Neural cell (in vitro differentiated cells): ENCODE measurements around the gene GDF9. TPM values are rescaled to one million over a fixed set of nuclear protein-coding genes. Genes with fewer than 3 reads are reported as not detected.

ENCODE experiments used
- H2AFZ ChIP-seq: fragments of 200-600, 300-800 bp; sonication (generic), shearing (Covaris generic); 2 replicates; pipeline ENCODE4 v1.6.0; 2014; ENCODE audit warnings: low read depth, mild to moderate bottlenecking, antibody characterized with exemption, low read length, moderate library complexity
- H3F3A ChIP-seq: fragments of 200-600 bp; shearing (Covaris generic); 2 replicates; pipeline ENCODE4 v1.6.1; 2016; ENCODE audit warnings: mild to moderate bottlenecking, moderate library complexity, mixed read lengths, antibody characterized with exemption, low read length; ENCODE audit not compliant: insufficient read depth, poor library complexity, severe bottlenecking
- H3K27ac ChIP-seq: fragments of 200-600, 300-800 bp; sonication (generic), shearing (Covaris generic); 2 replicates; pipeline ENCODE4 v1.5.1; 2014; ENCODE audit warnings: mild to moderate bottlenecking, low read length, moderate library complexity
- H3K27me3 ChIP-seq: fragments of 300-800, 200-600 bp; sonication (generic), shearing (Covaris generic); 2 replicates; pipeline ENCODE4 v1.6.0; 2014; ENCODE audit warnings: mild to moderate bottlenecking, low read depth, low read length, moderate library complexity; ENCODE audit not compliant: insufficient read depth
- H3K36me3 ChIP-seq: fragments of 300-800, 200-600 bp; sonication (generic), shearing (Covaris generic); 2 replicates; pipeline ENCODE4 v1.5.1; 2014; ENCODE audit warnings: mild to moderate bottlenecking, antibody characterized with exemption, low read length, moderate library complexity; ENCODE audit not compliant: insufficient read depth
- H3K4me2 ChIP-seq: fragments of 300-800, 200-600 bp; sonication (generic), shearing (Covaris generic); 2 replicates; pipeline ENCODE4 v1.6.0; 2014; ENCODE audit warnings: mild to moderate bottlenecking, low read length
- H3K4me3 ChIP-seq: fragments of 300-800, 200-600 bp; sonication (generic), shearing (Covaris generic); 2 replicates; pipeline ENCODE4 v1.5.1; 2014; ENCODE audit warnings: mild to moderate bottlenecking, low read length, moderate library complexity
- H3K79me2 ChIP-seq: fragments of 200-600 bp; shearing (Covaris generic); replicated peaks from 2 replicates; pipeline ENCODE4 v1.6.0; 2014; ENCODE audit warnings: mild to moderate bottlenecking, low read length, moderate library complexity; ENCODE audit not compliant: insufficient read depth
- H3K9ac ChIP-seq: fragments of 300-800, 200-600 bp; sonication (generic), shearing (Covaris generic); 2 replicates; pipeline ENCODE4 v1.6.1; 2016; ENCODE audit warnings: mild to moderate bottlenecking, low read length, mixed read lengths
- H3K9me2 ChIP-seq: fragments of 200-600 bp; shearing (Covaris generic); 2 replicates; pipeline ENCODE4 v1.6.1; 2016; ENCODE audit warnings: mild to moderate bottlenecking, low read length, mixed read lengths; ENCODE audit not compliant: insufficient read depth
- H3K9me3 ChIP-seq: fragments of 200-600, 300-800 bp; sonication (generic), shearing (Covaris generic); 2 replicates; pipeline ENCODE4 v1.6.1; 2016; ENCODE audit warnings: mild to moderate bottlenecking, mixed run types, low read length, moderate library complexity, mixed read lengths
- H4K20me1 ChIP-seq: fragments of 200-600 bp; shearing (Covaris generic); 2 replicates; pipeline ENCODE4 v1.6.1; 2016; ENCODE audit warnings: mild to moderate bottlenecking, mixed run types; ENCODE audit not compliant: insufficient read depth
- EP300 ChIP-seq: fragments of 450-650 bp; conservative IDR thresholded peaks from 2 replicates; pipeline ENCODE4 v1.6.1; 2014; ENCODE audit warnings: antibody characterized with exemption, mild to moderate bottlenecking, moderate library complexity; ENCODE audit not compliant: poor library complexity, severe bottlenecking
- EZH2 ChIP-seq: fragments of 200-600, 300-800 bp; shearing (Covaris generic), sonication (generic); IDR thresholded peaks from 2 replicates; pipeline ENCODE4 v1.6.1; 2014; ENCODE audit warnings: antibody characterized with exemption, low read length, borderline replicate concordance, mild to moderate bottlenecking; ENCODE audit not compliant: insufficient read depth, poor library complexity, severe bottlenecking
- MXI1 ChIP-seq: fragments of 450-650 bp; conservative IDR thresholded peaks from 2 replicates; pipeline ENCODE4 v1.6.1; 2014; ENCODE audit warnings: antibody characterized with exemption, mild to moderate bottlenecking; ENCODE audit not compliant: poor library complexity, severe bottlenecking
- POLR2AphosphoS5 ChIP-seq: IDR thresholded peaks from 2 replicates; pipeline ENCODE4 v1.6.1; 2012
- RAD21 ChIP-seq: fragments of 450-650 bp; conservative IDR thresholded peaks from 2 replicates; pipeline ENCODE4 v1.6.1; 2014; ENCODE audit warnings: antibody characterized with exemption, mild to moderate bottlenecking, moderate library complexity
- SMC3 ChIP-seq: fragments of 450-650 bp; conservative IDR thresholded peaks from 2 replicates; pipeline ENCODE4 v1.6.1; 2014; ENCODE audit warnings: antibody characterized with exemption, mild to moderate bottlenecking, moderate library complexity; ENCODE audit not compliant: poor library complexity
- TAF1 ChIP-seq: IDR thresholded peaks from 2 replicates; pipeline ENCODE4 v1.6.1; 2012; ENCODE audit warnings: low read depth
- polyA plus RNA-seq: library from polyadenylated mRNA; depleted of rRNA; stranded (reverse); fragments of >200 nt; gene quantifications from 2 replicates; pipeline ENCODE4 v1.2.3, GENCODE V29; 2014
- TF ChIP-seq, protein P1 (sequence below): IDR thresholded peaks from 2 replicates; pipeline ENCODE4 v1.6.1; 2012; ENCODE audit warnings: borderline replicate concordance
- TF ChIP-seq, protein P2 (sequence below): fragments of 450-650 bp; IDR thresholded peaks from 2 replicates; pipeline ENCODE4 v1.5.1; 2014; ENCODE audit warnings: antibody characterized with exemption, mild to moderate bottlenecking, moderate library complexity; ENCODE audit not compliant: poor library complexity, severe bottlenecking

GDF9 gene
- polyA plus RNA-seq, 1 donor from 2014 or later, result 5.1 TPM

DNA sequence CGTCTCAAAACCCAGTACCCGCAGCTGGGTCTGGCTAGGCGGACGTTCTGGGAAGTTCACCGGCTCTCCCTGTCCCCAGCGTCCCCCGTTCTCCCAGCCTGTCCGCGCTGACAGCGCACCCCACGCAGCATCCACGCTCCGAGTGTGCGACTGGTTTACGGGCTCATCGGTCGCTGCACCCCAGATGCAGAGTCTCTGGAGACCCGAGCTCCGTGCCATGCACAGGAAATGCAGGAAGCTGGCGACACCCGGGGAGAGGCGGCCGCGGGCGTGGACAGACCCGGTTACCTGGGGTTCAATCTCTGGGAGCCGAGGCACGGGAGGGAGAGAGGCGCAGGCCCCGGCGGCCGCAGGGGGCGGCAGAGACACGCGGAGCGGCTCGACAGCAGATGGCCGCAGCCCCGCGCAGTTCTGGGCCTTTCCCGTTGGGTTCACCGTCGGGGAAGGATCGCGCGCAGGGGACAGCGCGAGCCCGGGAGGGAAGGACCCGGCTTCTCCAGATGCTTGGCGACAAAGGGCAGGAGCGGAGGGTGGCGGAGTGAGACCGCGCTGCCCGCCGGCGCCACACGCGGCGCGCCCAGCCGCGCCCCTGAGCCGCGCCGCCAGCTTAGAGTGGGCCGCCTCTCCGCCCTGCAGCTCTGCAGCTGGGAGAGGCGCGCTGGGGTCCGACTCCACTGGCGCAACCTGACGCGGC is 36.4 kb downstream of the GDF9 start (continued):
- no peak for TF ChIP-seq EZH2
- TF ChIP-seq POLR2AphosphoS5, result peak; percentile 55

DNA sequence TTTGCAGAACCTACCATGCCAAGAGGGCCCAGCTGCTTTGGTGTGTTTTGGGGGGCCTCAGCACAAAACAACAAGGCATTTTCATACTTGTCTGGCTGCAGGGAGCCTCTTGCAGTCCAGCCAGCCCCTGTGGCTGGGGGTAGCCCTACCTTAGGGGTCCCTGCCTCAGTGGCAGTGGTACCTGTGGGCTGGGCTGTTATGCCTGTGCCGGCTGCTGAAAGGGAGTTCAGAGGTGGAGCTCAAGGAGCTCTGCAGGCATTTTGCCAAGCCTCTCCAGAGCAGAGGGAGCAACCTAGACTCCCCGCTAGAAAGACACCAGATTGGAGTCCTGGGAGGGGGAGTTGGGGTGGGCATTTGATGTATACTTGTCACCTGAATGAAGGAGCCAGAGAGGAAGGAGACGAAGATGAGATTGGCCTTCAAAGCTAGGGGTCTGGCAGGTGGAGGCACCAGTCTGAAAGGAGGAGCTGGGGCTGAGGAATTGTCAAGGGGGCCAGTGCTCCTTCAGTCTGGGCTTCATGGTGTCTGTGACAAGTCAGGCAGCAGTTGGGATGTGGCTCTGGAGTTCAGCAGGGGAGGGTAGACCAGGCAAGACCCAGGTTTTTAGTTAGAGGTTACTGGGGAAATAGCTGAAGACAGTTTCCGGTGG is 37.3 kb downstream of the GDF9 start:
- Histone ChIP-seq H3K4me3 (no peak overlapping the region), H3K9me2 (no peaks in the 10 kb centered on the region), H3K27me3 (peaks cover 75% of the 10 kb centered on the region), H3K9me3 (no peaks in the 10 kb centered on the region), H3F3A (no peaks in the 10 kb centered on the region), H2AFZ (no peak overlapping the region), H3K4me2 (no peak overlapping the region), H3K36me3 (no peaks in the 10 kb centered on the region), H4K20me1 (no peaks in the 10 kb centered on the region), H3K27ac (no peak overlapping the region), H3K9ac (no peak overlapping the region), H3K79me2 (no peaks in the 10 kb centered on the region)
- TF ChIP-seq, protein P1, sequence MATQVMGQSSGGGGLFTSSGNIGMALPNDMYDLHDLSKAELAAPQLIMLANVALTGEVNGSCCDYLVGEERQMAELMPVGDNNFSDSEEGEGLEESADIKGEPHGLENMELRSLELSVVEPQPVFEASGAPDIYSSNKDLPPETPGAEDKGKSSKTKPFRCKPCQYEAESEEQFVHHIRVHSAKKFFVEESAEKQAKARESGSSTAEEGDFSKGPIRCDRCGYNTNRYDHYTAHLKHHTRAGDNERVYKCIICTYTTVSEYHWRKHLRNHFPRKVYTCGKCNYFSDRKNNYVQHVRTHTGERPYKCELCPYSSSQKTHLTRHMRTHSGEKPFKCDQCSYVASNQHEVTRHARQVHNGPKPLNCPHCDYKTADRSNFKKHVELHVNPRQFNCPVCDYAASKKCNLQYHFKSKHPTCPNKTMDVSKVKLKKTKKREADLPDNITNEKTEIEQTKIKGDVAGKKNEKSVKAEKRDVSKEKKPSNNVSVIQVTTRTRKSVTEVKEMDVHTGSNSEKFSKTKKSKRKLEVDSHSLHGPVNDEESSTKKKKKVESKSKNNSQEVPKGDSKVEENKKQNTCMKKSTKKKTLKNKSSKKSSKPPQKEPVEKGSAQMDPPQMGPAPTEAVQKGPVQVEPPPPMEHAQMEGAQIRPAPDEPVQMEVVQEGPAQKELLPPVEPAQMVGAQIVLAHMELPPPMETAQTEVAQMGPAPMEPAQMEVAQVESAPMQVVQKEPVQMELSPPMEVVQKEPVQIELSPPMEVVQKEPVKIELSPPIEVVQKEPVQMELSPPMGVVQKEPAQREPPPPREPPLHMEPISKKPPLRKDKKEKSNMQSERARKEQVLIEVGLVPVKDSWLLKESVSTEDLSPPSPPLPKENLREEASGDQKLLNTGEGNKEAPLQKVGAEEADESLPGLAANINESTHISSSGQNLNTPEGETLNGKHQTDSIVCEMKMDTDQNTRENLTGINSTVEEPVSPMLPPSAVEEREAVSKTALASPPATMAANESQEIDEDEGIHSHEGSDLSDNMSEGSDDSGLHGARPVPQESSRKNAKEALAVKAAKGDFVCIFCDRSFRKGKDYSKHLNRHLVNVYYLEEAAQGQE, result no peak
- TF ChIP-seq TAF1, result no peak
- TF ChIP-seq MXI1, result no peak
- TF ChIP-seq SMC3, result no peak
- no peak for TF ChIP-seq EP300
- no peak for TF ChIP-seq POLR2AphosphoS5
- TF ChIP-seq RAD21, result no peak
- TF ChIP-seq EZH2, result no peak
- TF ChIP-seq, protein P2, sequence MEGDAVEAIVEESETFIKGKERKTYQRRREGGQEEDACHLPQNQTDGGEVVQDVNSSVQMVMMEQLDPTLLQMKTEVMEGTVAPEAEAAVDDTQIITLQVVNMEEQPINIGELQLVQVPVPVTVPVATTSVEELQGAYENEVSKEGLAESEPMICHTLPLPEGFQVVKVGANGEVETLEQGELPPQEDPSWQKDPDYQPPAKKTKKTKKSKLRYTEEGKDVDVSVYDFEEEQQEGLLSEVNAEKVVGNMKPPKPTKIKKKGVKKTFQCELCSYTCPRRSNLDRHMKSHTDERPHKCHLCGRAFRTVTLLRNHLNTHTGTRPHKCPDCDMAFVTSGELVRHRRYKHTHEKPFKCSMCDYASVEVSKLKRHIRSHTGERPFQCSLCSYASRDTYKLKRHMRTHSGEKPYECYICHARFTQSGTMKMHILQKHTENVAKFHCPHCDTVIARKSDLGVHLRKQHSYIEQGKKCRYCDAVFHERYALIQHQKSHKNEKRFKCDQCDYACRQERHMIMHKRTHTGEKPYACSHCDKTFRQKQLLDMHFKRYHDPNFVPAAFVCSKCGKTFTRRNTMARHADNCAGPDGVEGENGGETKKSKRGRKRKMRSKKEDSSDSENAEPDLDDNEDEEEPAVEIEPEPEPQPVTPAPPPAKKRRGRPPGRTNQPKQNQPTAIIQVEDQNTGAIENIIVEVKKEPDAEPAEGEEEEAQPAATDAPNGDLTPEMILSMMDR, result no peak

DNA sequence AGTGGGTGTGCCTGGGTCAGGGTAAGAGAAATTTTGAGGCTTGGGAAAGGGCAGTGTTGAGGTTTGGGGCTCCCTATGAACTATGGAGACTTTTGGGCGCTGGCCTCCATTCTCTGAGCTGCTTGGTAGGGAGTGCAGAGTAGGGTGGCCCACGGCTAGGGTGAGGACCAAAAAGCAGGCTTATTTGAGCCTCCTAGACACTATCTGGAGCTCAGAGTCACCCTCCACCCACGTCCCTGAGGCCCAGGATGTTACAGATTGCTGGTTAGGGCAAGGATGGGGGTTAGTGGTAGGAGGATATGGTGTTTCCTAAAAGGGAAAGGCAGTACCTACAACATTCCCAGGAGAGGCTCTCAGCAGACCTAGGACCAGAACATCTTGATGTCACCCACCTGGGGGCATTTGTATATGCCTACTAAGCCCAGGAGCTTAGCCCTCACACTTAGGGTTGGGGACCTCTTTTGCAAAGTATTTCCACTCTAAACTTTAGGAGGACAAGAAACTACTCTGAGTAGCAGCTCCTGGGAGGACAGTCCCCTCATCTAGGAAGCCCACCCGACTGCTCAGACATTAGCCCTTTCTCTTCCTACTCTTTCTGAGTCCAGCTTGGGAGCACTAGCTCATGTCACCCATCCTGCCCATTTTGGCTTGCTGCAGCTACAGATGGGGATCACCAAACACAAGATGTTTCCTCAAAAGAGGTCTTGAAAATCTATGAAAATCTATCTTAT is 38.2 kb downstream of the GDF9 start:
- Histone ChIP-seq H2AFZ (no peak overlapping the region), H3K9me2 (no peaks in the 10 kb centered on the region), H4K20me1 (no peaks in the 10 kb centered on the region), H3K4me2 (no peak overlapping the region), H3K9me3 (no peaks in the 10 kb centered on the region), H3K4me3 (no peak overlapping the region), H3K79me2 (no peaks in the 10 kb centered on the region), H3K27me3 (peaks cover 83% of the 10 kb centered on the region), H3K9ac (no peak overlapping the region), H3K27ac (no peak overlapping the region), H3F3A (no peaks in the 10 kb centered on the region), H3K36me3 (no peaks in the 10 kb centered on the region)
- no peak for TF ChIP-seq POLR2AphosphoS5
